Pancreas (tissue), 10 donors: Measurements from ENCODE around the gene SELPLG. TPM values are rescaled to one million over a fixed set of nuclear protein-coding genes. Genes with fewer than 3 reads are reported as not detected.
"Not testable (repeated sequence)": the region's sequence is repeated elsewhere in the genome, so short reads cannot be mapped to it uniquely, and the experiment has no call there.

Experiments used
- ATAC-seq, 4 donors: fragments of 200-7000 bp; cut with Tn5 transposase; one replicate each; pipeline versions ENCODE4 v1.8.0 to v1.9.1; 2020; ENCODE audit warnings: mild to moderate bottlenecking in 4 of 4, moderate library complexity in 4 of 4
- DNase-seq, 6 donors: peaks; one replicate each; pipeline ENCODE4 v3.0.0-alpha.2; 2020
- FAIRE-seq: peaks from 2 replicates; lab custom pipeline; 2012; peaks lifted over from hg19 to GRCh38; lab: Jason Lieb, UNC
- H3K27ac ChIP-seq, 4 donors: fragments of 200-600 bp; sonication (generic); 1 replicate in 3 of 4; 2 replicates in 1 of 4; pipeline versions ENCODE4 v1.5.0 to v1.8.0; 2020
- H3K27me3 ChIP-seq, 4 donors: fragments of 200-600 bp; one replicate each; pipeline ENCODE4 v1.8.0; 2021
- H3K36me3 ChIP-seq, 3 donors: fragments of 200-600 bp; sonication (generic) in 1 of 3; one replicate each; pipeline versions ENCODE4 v1.5.0 to v1.8.0; 2020 to 2021
- H3K4me1 ChIP-seq, 3 donors: fragments of 200-600 bp; one replicate each; pipeline ENCODE4 v1.8.0; 2021
- H3K4me3 ChIP-seq, 4 donors: fragments of 200-600 bp; sonication (generic) in 2 of 4; one replicate each; pipeline versions ENCODE4 v1.5.0 to v1.8.0; 2020 to 2021
- H3K9me3 ChIP-seq, 4 donors: fragments of 200-600 bp; one replicate each; pipeline ENCODE4 v1.8.0; 2021
- CTCF ChIP-seq, 4 donors: fragments of 200-600 bp; sonication (generic) in 3 of 4; IDR thresholded peaks; one replicate each; pipeline versions ENCODE4 v1.5.0 to v1.8.0; 2021; ENCODE audit warnings: antibody characterized with exemption in 4 of 4
- WGBS, 2 donors: extraction: QIAGEN DNeasy Blood & Tissue Kit; methylation state at CpG; one replicate each; pipeline ENCODE4 v1.1.7; 2013; 5-methylcytosine and 5-hydroxymethylcytosine counted together
- intact Hi-C, 3 donors: fragments of 100-400 bp; cut with DNase I; formaldehyde crosslinking; loops; one replicate each; pipeline versions ENCODE4 v1.11.1 to v1.14.2; 2022
- polyA plus RNA-seq, 2 donors: library from polyadenylated mRNA; stranded (reverse); fragments of 200-250 nt; gene quantifications; one replicate each; pipeline ENCODE4 v1.2.3, GENCODE V29; 2013
- total RNA-seq, 6 donors: library from RNA; stranded (reverse); fragmentation: NEBNext Ultra II Directional in 4 of 6; extraction: Animal tissue kit (Norgen Biotek cat#: 25700) in 4 of 6; gene quantifications; one replicate each; pipeline versions ENCODE4 v1.2.1 to v1.2.4, GENCODE V29; 2021 to 2023
- donor health status: healthy with polysubstance abuse.
- donor health status: DM: no; HTN: no; CAD: no; lungs with moderate emphysema.
- donor health status: DM: no; HTN: no; CAD: no.
- donor health status: control.
- donor health status: control.
- donor health status: Bipolar disorder and iron deficiency.
- donor health status: DM: yes; HTN: yes; CAD: no.
- donor health status: DM: no; HTN: no; CAD: no.
- donor health status: DM: no; HTN: no; CAD: no.
- donor health status: DM: yes; HTN: yes; CAD: no.

SELPLG gene
- total and polyA plus RNA-seq, 8 donors, result 0.28 to 9.5 (median 1.2) TPM

GRCh38 chr12:108635201-108635996, 1.7 kb upstream of the SELPLG start:
- ATAC-seq (peak in 2 of 4 donors; percentile 15 to 29), DNase-seq (no peak), FAIRE-seq (no peak)
- Histone ChIP-seq H3K4me1 (no peaks in the 10 kb centered on the region), H3K36me3 (no peaks in the 10 kb centered on the region), H3K9me3 (no peaks in the 10 kb centered on the region), H3K27ac (peak overlapping the region in 1 of 4 donors; percentile 15), H3K27me3 (no peaks in the 10 kb centered on the region), H3K4me3 (no peak overlapping the region)
- intact Hi-C loops, result no loop called here
- WGBS, 2 donors, result 47 to 53% methylated on average over 15 of the region's 15 CpGs
- TF ChIP-seq CTCF (IDR thresholded peaks at IDR 0.05), result no peak

DNA sequence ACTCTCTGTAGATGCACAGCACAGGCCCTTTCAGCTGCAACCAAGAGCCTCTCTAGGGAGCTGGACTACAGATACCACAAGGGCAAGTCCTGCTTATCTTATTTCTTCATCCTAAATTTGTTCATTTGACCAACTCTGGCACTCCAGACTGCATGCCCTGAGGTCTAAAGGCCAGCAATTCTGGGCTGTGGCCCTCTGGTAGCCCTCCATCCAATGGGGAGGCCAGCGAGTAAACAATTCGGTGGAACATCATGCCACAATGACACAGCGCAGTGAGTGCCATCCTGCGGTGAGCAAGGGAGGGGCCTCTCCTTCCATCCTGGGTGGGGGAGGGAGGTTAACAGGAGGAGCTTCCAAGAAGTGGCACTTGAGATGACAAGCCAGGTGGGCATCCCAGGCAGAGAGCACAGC, 652 bp upstream of the SELPLG start:
- WGBS, 2 donors, result 63 to 72% methylated on average over 4 of the region's 4 CpGs
- intact Hi-C loops, result no loop called here
- Histone ChIP-seq H3K27me3 (no peaks in the 10 kb centered on the region), H3K36me3 (no peaks in the 10 kb centered on the region), H3K4me3 (no peak overlapping the region), H3K9me3 (no peaks in the 10 kb centered on the region), H3K4me1 (peaks cover 0 to 3% (median 0%) of the 10 kb centered on the region in 3 donors), H3K27ac (peak overlapping the region in 2 of 4 donors; percentile 13 to 37)
- FAIRE-seq (no peak), ATAC-seq (peak in 1 of 4 donors; percentile 19), DNase-seq (peak in 1 of 6 donors; percentile 50)
- TF ChIP-seq CTCF (IDR thresholded peaks at IDR 0.05), result no peak

GRCh38 chr12:108633081-108633533, 587 bp downstream of the SELPLG start:
- Histone ChIP-seq H3K4me3 (peak overlapping the region in 1 of 4 donors; percentile 23), H3K36me3 (no peaks in the 10 kb centered on the region), H3K4me1 (peaks cover 0 to 8% (median 0%) of the 10 kb centered on the region in 3 donors), H3K27me3 (no peaks in the 10 kb centered on the region), H3K27ac (peak overlapping the region in 2 of 4 donors; percentile 37 to 40), H3K9me3 (no peaks in the 10 kb centered on the region)
- intact Hi-C loops, result no loop called here
- DNase-seq, result no peak
- no peak for ATAC-seq
- no peak for TF ChIP-seq CTCF (IDR thresholded peaks at IDR 0.05)
- no peak for FAIRE-seq
- WGBS, 2 donors, result 85 to 94% methylated on average over 7 of the region's 7 CpGs

- H3K4me1 ChIP-seq, FAIRE-seq, ATAC-seq, H3K9me3 ChIP-seq, DNase-seq, H3K36me3 ChIP-seq, intact Hi-C loops, H3K27ac ChIP-seq, H3K27me3 ChIP-seq: not testable (repeated sequence)
- 74 to 83% methylated on average over 4 of the region's 4 CpGs for WGBS, 2 donors
- H3K4me3 ChIP-seq, result peak overlapping the region in 1 of 4 donors; percentile 5
These were observed 2.4 kb downstream of the SELPLG start for GRCh38 chr12:108631261-108631660.

- Histone ChIP-seq H3K9me3 (no peaks in the 10 kb centered on the region), H3K4me1 (peaks cover 0 to 8% (median 0%) of the 10 kb centered on the region in 3 donors), H3K4me3 (no peak overlapping the region), H3K36me3 (no peaks in the 10 kb centered on the region), H3K27ac (no peak overlapping the region), H3K27me3 (no peaks in the 10 kb centered on the region)
- no peak for TF ChIP-seq CTCF (IDR thresholded peaks at IDR 0.05)
- WGBS, 2 donors, result 57 to 67% methylated on average over 9 of the region's 9 CpGs
- FAIRE-seq (no peak), ATAC-seq (no peak), DNase-seq (no peak)
- intact Hi-C loops, result no loop called here
These were observed 3.0 kb downstream of the SELPLG start for GRCh38 chr12:108630481-108631207.
